SJSA1 (cell line): ENCODE results near the gene PPP2R5C. TPM values are rescaled to one million over a fixed set of nuclear protein-coding genes. Genes with fewer than 3 reads are reported as not detected.
A peak's percentile ranks its signal among the peaks of the same experiment; 100 is the strongest.
"Not testable (repeated sequence)": the region's sequence is repeated elsewhere in the genome, so short reads cannot be mapped to it uniquely, and the experiment has no call there.

ENCODE experiments used
- DNase-seq, 2 experiments: peaks; one replicate each; pipeline ENCODE4 v3.0.0-alpha.2; 2015 to 2020; ENCODE audit warnings: low spot score in 2 of 2, low read depth in 1 of 2
- H3K27ac ChIP-seq: fragments of 250-450 bp; sonication (Bioruptor Pico); 2 replicates; pipeline ENCODE4 v1.5.1; 2020; ENCODE audit warnings: mild to moderate bottlenecking, moderate library complexity
- H3K27me3 ChIP-seq: fragments of 250-450 bp; sonication (Bioruptor Pico); replicated peaks from 2 replicates; pipeline ENCODE4 v1.5.1; 2020; ENCODE audit warnings: mild to moderate bottlenecking, moderate library complexity
- H3K36me3 ChIP-seq: fragments of 250-450 bp; sonication (Bioruptor Pico); 2 replicates; pipeline ENCODE4 v1.5.1; 2020; ENCODE audit warnings: mild to moderate bottlenecking
- H3K4me1 ChIP-seq: fragments of 250-450 bp; sonication (Bioruptor Pico); replicated peaks from 2 replicates; pipeline ENCODE4 v1.6.1; 2021; ENCODE audit warnings: mild to moderate bottlenecking
- H3K4me3 ChIP-seq: fragments of 250-450 bp; sonication (Bioruptor Pico); 2 replicates; pipeline ENCODE4 v1.5.1; 2020; ENCODE audit warnings: mild to moderate bottlenecking
- H3K9me3 ChIP-seq: fragments of 250-450 bp; sonication (Bioruptor Pico); replicated peaks from 2 replicates; pipeline ENCODE4 v1.5.1; 2020; ENCODE audit warnings: mild to moderate bottlenecking
- total RNA-seq: library from RNA; depleted of rRNA; stranded (reverse); fragments of >200 nt; shearing (Covaris generic); gene quantifications from 2 replicates; pipeline ENCODE4 v1.2.3, GENCODE V29; 2014

PPP2R5C gene
- total RNA-seq, 1 experiment from 2014 or later: 81.1 TPM

- no peak overlapping the region for H3K27ac ChIP-seq
- peaks cover 26% of the 10 kb centered on the region for H3K36me3 ChIP-seq
- DNase-seq: no peak
- peak overlapping the region; percentile 95 for H3K4me3 ChIP-seq
- H3K9me3 ChIP-seq: no peaks in the 10 kb centered on the region; the same call in 1 of the 2 replicates
- no peaks in the 10 kb centered on the region for H3K27me3 ChIP-seq
- peaks cover 36% of the 10 kb centered on the region for H3K4me1 ChIP-seq
These were observed 202.3 kb downstream of the PPP2R5C start for GRCh38 chr14:101963656-101964296.

- Histone ChIP-seq H3K4me3 (peak within 1 kb of the TSS; percentile 95), H3K27me3 (no peaks in the 10 kb centered on the region), H3K27ac (peak within 1 kb of the TSS; percentile 67), H3K9me3 (no peaks in the 10 kb centered on the region; the same call in 1 of the 2 replicates), H3K4me1 (peaks cover 36% of the 10 kb centered on the region), H3K36me3 (peaks cover 29% of the 10 kb centered on the region)
- peak; percentile 85 to 87 for DNase-seq
These were observed 203.0 kb downstream of the PPP2R5C start, which contains the start of gene DYNC1H1 for GRCh38 chr14:101964297-101965180. DYNC1H1 (plus strand) TSS chr14:101964573; CDS start chr14:101964692, 119 bp downstream.

- peak overlapping the region; percentile 95 for H3K4me3 ChIP-seq
- DNase-seq: peak; percentile 57 to 61
These were observed 203.7 kb downstream of the PPP2R5C start for GRCh38 chr14:101965181-101965544.

GRCh38 chr14:101965770-101966722 lies 204.5 kb downstream of the PPP2R5C start:
- Histone ChIP-seq H3K27ac (peak overlapping the region; percentile 67), H3K36me3 (peaks cover 38% of the 10 kb centered on the region), H3K4me3 (peak overlapping the region; percentile 95), H3K9me3 (no peaks in the 10 kb centered on the region; the same call in 1 of the 2 replicates), H3K27me3 (no peaks in the 10 kb centered on the region), H3K4me1 (peaks cover 35% of the 10 kb centered on the region)
- peak in 1 of 2 experiments; percentile 25 for DNase-seq

More at GRCh38 chr14:101965181-101965544, 203.7 kb downstream of the PPP2R5C start:
- Histone ChIP-seq H3K27ac (peak overlapping the region; percentile 67), H3K27me3 (no peaks in the 10 kb centered on the region), H3K9me3 (no peaks in the 10 kb centered on the region; the same call in 1 of the 2 replicates), H3K4me1 (peaks cover 36% of the 10 kb centered on the region), H3K36me3 (peaks cover 35% of the 10 kb centered on the region)

GRCh38 chr14:101966742-101967141 lies 205.2 kb downstream of the PPP2R5C start:
- H3K27ac ChIP-seq: peak overlapping the region; percentile 30; the same call in 1 of the 2 replicates
- H3K9me3 ChIP-seq: no peaks in the 10 kb centered on the region; the same call in 1 of the 2 replicates
- peaks cover 38% of the 10 kb centered on the region for H3K36me3 ChIP-seq
- no peak for DNase-seq
- H3K4me1 ChIP-seq: peaks cover 38% of the 10 kb centered on the region
- H3K27me3 ChIP-seq: no peaks in the 10 kb centered on the region
- no peak overlapping the region for H3K4me3 ChIP-seq

- H3K9me3 ChIP-seq: no peaks in the 10 kb centered on the region; the same call in 1 of the 2 replicates
- H3K4me3 ChIP-seq: no peak overlapping the region
- H3K4me1 ChIP-seq: peaks cover 36% of the 10 kb centered on the region
- H3K27ac ChIP-seq: no peak overlapping the region
- peaks cover 38% of the 10 kb centered on the region for H3K36me3 ChIP-seq
- H3K27me3 ChIP-seq: no peaks in the 10 kb centered on the region
- DNase-seq: no peak
These were observed 206.7 kb downstream of the PPP2R5C start for GRCh38 chr14:101968186-101968585.

GRCh38 chr14:101969481-101969880 lies 208.0 kb downstream of the PPP2R5C start:
- no peak for DNase-seq
- H3K4me3 ChIP-seq: no peak overlapping the region
- peaks cover 39% of the 10 kb centered on the region for H3K4me1 ChIP-seq
- H3K36me3 ChIP-seq: peaks cover 41% of the 10 kb centered on the region
- no peaks in the 10 kb centered on the region; the same call in 1 of the 2 replicates for H3K9me3 ChIP-seq
- no peak overlapping the region for H3K27ac ChIP-seq
- H3K27me3 ChIP-seq: no peaks in the 10 kb centered on the region

GRCh38 chr14:101970830-101971400 lies 209.4 kb downstream of the PPP2R5C start:
- no peaks in the 10 kb centered on the region for H3K27me3 ChIP-seq
- peak overlapping the region; percentile 91; the same call in 1 of the 2 replicates for H3K27ac ChIP-seq
- H3K36me3 ChIP-seq: peaks cover 37% of the 10 kb centered on the region
- no peak overlapping the region for H3K4me3 ChIP-seq
- peaks cover 34% of the 10 kb centered on the region for H3K4me1 ChIP-seq
- DNase-seq: no peak
- no peaks in the 10 kb centered on the region for H3K9me3 ChIP-seq

GRCh38 chr14:101971458-101971857 lies 209.9 kb downstream of the PPP2R5C start:
- H3K4me3 ChIP-seq, H3K9me3 ChIP-seq, DNase-seq, H3K27me3 ChIP-seq: not testable (repeated sequence)
- H3K4me1 ChIP-seq: peaks cover 31% of the 10 kb centered on the region
- H3K27ac ChIP-seq: peak overlapping the region; percentile 91
- H3K36me3 ChIP-seq: peaks cover 35% of the 10 kb centered on the region

- no peaks in the 10 kb centered on the region for H3K27me3 ChIP-seq
- H3K9me3 ChIP-seq: no peaks in the 10 kb centered on the region
- peaks cover 43% of the 10 kb centered on the region for H3K36me3 ChIP-seq
- H3K4me1 ChIP-seq: peaks cover 24% of the 10 kb centered on the region
- no peak overlapping the region for H3K4me3 ChIP-seq
- peak overlapping the region; percentile 91 for H3K27ac ChIP-seq
- peak; percentile 89 to 95 for DNase-seq
These were observed 210.8 kb downstream of the PPP2R5C start for GRCh38 chr14:101972126-101972866.

GRCh38 chr14:101973356-101973755 lies 211.8 kb downstream of the PPP2R5C start:
- H3K4me3 ChIP-seq: no peak overlapping the region
- H3K9me3 ChIP-seq: no peaks in the 10 kb centered on the region
- peak overlapping the region; percentile 91 for H3K27ac ChIP-seq
- peak in 1 of 2 experiments; percentile 20 for DNase-seq
- peaks cover 24% of the 10 kb centered on the region for H3K4me1 ChIP-seq
- H3K27me3 ChIP-seq: no peaks in the 10 kb centered on the region
- H3K36me3 ChIP-seq: peaks cover 46% of the 10 kb centered on the region

- Histone ChIP-seq H3K27me3 (no peaks in the 10 kb centered on the region), H3K36me3 (peaks cover 54% of the 10 kb centered on the region), H3K9me3 (no peaks in the 10 kb centered on the region), H3K4me3 (no peak overlapping the region), H3K27ac (no peak overlapping the region), H3K4me1 (peaks cover 27% of the 10 kb centered on the region)
- DNase-seq: no peak
These were observed 213.7 kb downstream of the PPP2R5C start for GRCh38 chr14:101975231-101975630.
